HFF-Myc (cell line): ENCODE data around the gene HMG20A.

Experiments used
- DNase-seq: peaks from one replicate; pipeline ENCODE4 v3.0.0-alpha.2; 2011; ENCODE audit warnings: low read depth; ENCODE audit errors: extremely low read depth
- H3K4me3 ChIP-seq: replicated peaks from 2 replicates; pipeline ENCODE4 v1.5.1; 2011; ENCODE audit warnings: low read depth, mild to moderate bottlenecking, control low read depth, low read length
- TF ChIP-seq, protein P1 (sequence below): IDR thresholded peaks from 2 replicates; pipeline ENCODE4 v1.5.1; 2012; ENCODE audit warnings: mild to moderate bottlenecking, low read depth, low read length, control low read depth; ENCODE audit errors: missing control alignments

The HMG20A gene

GRCh38 chr15:77521206-77521605 is 100.5 kb downstream of the HMG20A start:
- H3K4me3 ChIP-seq = no peak overlapping the region
- DNase-seq = no peak
- TF ChIP-seq, protein P1, sequence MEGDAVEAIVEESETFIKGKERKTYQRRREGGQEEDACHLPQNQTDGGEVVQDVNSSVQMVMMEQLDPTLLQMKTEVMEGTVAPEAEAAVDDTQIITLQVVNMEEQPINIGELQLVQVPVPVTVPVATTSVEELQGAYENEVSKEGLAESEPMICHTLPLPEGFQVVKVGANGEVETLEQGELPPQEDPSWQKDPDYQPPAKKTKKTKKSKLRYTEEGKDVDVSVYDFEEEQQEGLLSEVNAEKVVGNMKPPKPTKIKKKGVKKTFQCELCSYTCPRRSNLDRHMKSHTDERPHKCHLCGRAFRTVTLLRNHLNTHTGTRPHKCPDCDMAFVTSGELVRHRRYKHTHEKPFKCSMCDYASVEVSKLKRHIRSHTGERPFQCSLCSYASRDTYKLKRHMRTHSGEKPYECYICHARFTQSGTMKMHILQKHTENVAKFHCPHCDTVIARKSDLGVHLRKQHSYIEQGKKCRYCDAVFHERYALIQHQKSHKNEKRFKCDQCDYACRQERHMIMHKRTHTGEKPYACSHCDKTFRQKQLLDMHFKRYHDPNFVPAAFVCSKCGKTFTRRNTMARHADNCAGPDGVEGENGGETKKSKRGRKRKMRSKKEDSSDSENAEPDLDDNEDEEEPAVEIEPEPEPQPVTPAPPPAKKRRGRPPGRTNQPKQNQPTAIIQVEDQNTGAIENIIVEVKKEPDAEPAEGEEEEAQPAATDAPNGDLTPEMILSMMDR = no peak

DNA sequence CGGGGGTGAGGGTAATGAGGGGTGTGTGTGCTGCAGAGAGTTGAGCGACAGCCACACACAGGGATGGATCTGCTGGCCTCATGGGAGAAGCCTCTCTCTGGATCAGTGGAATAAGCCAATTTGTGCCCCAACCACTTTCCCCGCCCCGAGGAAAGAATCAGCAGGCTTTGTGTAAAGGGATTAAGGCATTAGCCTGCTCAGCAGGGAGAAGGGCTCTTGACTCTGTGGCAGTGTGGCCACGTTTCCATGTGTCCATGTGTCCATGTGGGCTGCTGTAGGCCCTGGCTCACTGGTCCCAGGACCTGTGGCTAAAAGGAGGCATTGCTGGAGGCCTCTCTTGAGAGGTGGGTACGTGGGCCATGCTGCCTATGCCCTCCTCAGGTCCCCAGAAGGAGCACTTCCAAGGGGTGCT is 104.7 kb downstream of the HMG20A start:
- TF ChIP-seq, protein P1 = no peak
- H3K4me3 ChIP-seq = no peak overlapping the region
- no peak for DNase-seq

GRCh38 chr15:77525907-77526594 is 105.4 kb downstream of the HMG20A start:
- DNase-seq = no peak
- TF ChIP-seq, protein P1 = no peak
- no peak overlapping the region for H3K4me3 ChIP-seq

- no peak for DNase-seq
- H3K4me3 ChIP-seq = no peak overlapping the region
- TF ChIP-seq, protein P1 = no peak
Measured at GRCh38 chr15:77526595-77527163, 106.0 kb downstream of the HMG20A start.

DNA sequence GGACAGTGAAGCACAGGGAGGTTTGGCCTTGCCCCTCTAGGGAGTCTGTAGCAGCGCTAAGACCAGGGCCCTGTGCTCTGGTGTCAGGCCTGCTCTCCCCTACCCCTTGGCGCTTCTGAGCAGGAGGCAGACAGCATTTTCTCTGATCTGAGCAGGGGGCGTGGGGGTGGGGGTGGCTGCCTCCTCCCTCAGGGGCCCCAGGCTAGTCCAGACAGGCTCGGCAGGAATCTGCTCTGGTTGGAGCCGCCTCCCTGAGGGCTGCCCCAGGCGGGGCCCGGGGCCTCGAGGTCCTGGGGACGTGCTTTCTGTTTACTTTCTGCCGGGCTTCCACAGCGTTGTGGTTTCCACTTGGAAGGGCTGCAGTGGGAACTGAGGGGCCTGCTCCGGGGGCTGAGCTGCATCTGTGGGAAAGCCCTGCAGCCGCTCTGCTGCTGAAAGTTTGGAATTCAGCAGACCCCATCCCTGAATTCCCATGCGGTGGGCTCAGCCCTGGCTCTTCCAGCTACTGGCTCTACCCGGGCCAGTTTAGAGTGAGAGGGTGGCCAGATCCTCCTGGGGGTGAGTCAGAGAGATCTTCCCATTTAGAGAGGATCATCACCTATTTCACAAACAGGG is 106.6 kb downstream of the HMG20A start:
- DNase-seq = no peak
- no peak overlapping the region for H3K4me3 ChIP-seq
- TF ChIP-seq, protein P1 = no peak

DNA sequence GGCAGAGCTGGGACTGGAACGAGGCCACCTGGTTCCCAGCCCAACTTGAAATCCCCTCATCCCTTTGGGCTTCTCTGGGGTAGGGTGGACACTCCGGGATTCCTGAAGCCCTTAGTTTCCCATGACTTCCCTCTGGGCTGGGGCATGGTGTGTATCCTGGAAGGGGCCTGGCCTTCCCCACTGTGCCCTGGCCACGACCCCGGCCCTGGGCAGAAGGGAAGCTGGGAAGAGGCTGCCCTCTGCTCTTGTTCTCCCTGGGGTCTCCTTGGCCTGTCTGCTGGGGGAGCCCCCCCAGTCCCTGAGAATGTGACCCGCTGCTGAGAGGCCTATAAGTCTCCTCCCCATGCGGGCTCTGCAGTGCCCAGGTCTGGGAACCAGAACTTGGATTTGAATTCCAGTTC is 107.1 kb downstream of the HMG20A start:
- H3K4me3 ChIP-seq = no peak overlapping the region
- TF ChIP-seq, protein P1 = no peak
- no peak for DNase-seq
